Stimulated activated CD4-positive, alpha-beta T cell treated with anti-CD3 and anti-CD28 coated beads, Interleukin-2, amount 100 ng/mL, for 48 hours (primary cell): ENCODE data around the gene OR5H2.
"Not testable (repeated sequence)": the region's sequence is repeated elsewhere in the genome, so short reads cannot be mapped to it uniquely, and the experiment has no call there.

Source experiments
- DNase-seq, 2 donors: peaks; one replicate each; pipeline ENCODE4 v3.0.0-alpha.2; 2020

The OR5H2 gene

GRCh38 chr3:98282205-98282604 lies at the start of gene OR5H2:
Gene OR5H2, plus strand, starts transcription at chr3:98282505. Its CDS starts 398 bp downstream, at chr3:98282903.
- no peak for DNase-seq

GRCh38 chr3:98233468-98233867 lies 48.8 kb upstream of the OR5H2 start:
- no peak for DNase-seq

- DNase-seq: no peak
Observed at GRCh38 chr3:98240131-98240530, 42.2 kb upstream of the OR5H2 start.

- DNase-seq: no peak
Observed at GRCh38 chr3:98242155-98242554, 40.1 kb upstream of the OR5H2 start.

- no peak for DNase-seq
Observed at GRCh38 chr3:98243843-98244242, 38.5 kb upstream of the OR5H2 start.

- no peak for DNase-seq
Observed at GRCh38 chr3:98246142-98246541, 36.2 kb upstream of the OR5H2 start.

GRCh38 chr3:98256026-98256425 lies 26.3 kb upstream of the OR5H2 start:
- not testable (repeated sequence) for DNase-seq

GRCh38 chr3:98259707-98260106 lies 22.6 kb upstream of the OR5H2 start:
- DNase-seq: no peak

- DNase-seq: no peak
Observed at GRCh38 chr3:98262046-98262445, 20.3 kb upstream of the OR5H2 start.

- no peak for DNase-seq
Observed at GRCh38 chr3:98263944-98264343, 18.4 kb upstream of the OR5H2 start, which contains the start of gene OR5H6. Gene OR5H6, plus strand, starts transcription at chr3:98264244. Its CDS starts 89 bp downstream, at chr3:98264333.

GRCh38 chr3:98269846-98270245 lies 12.5 kb upstream of the OR5H2 start:
- DNase-seq: no peak

GRCh38 chr3:98272126-98272525 lies 10.2 kb upstream of the OR5H2 start:
- no peak for DNase-seq

- no peak for DNase-seq
Observed at GRCh38 chr3:98274914-98275313, 7.4 kb upstream of the OR5H2 start.

- DNase-seq: no peak
Observed at GRCh38 chr3:98290916-98291315, 8.6 kb downstream of the OR5H2 start.

- no peak for DNase-seq
Observed at GRCh38 chr3:98291332-98291957, 9.1 kb downstream of the OR5H2 start.

GRCh38 chr3:98322101-98322500 lies 39.8 kb downstream of the OR5H2 start:
- DNase-seq: no peak

GRCh38 chr3:98322686-98323085 lies 40.4 kb downstream of the OR5H2 start:
- no peak for DNase-seq

GRCh38 chr3:98323425-98323824 lies 41.1 kb downstream of the OR5H2 start:
- no peak for DNase-seq

- DNase-seq: no peak
Observed at GRCh38 chr3:98325055-98325454, 42.8 kb downstream of the OR5H2 start.

GRCh38 chr3:98326105-98326893 lies 44.0 kb downstream of the OR5H2 start:
- no peak for DNase-seq

- no peak for DNase-seq
Observed at GRCh38 chr3:98326945-98327344, 44.6 kb downstream of the OR5H2 start.

GRCh38 chr3:98328933-98329332 lies 46.6 kb downstream of the OR5H2 start:
- DNase-seq: no peak

GRCh38 chr3:98329392-98330124 lies 47.3 kb downstream of the OR5H2 start:
- peak; percentile 15 to 26 for DNase-seq

GRCh38 chr3:98331329-98331728 lies 49.0 kb downstream of the OR5H2 start:
- DNase-seq: no peak
